Esophagus muscularis mucosa (tissue), 3 donors: ENCODE measurements around the gene DOK3.

Experiments used
- CTCF ChIP-seq, 3 experiments: fragments of 200-600 bp in 2 of 3; fragments of 450-650 bp in 1 of 3; sonication (generic) in 2 of 3; IDR thresholded peaks; one replicate each; pipeline ENCODE4 v1.5.1; 2017 to 2019; ENCODE audit warnings: antibody characterized with exemption in 3 of 3, mild to moderate bottlenecking in 2 of 3, moderate library complexity in 1 of 3
- POLR2A ChIP-seq: fragments of 450-650 bp; IDR thresholded peaks from one replicate; pipeline ENCODE4 v1.6.1; 2017; ENCODE audit warnings: antibody characterized with exemption, moderate library complexity, mild to moderate bottlenecking, low read depth

GRCh38 chr5:177474002-177474476 is 35.6 kb downstream of the DOK3 start:
- TF ChIP-seq POLR2A = no peak
- no peak for TF ChIP-seq CTCF (IDR thresholded peaks at IDR 0.05)
